CD14-positive monocyte (primary cell): ENCODE results near the gene OPN3. TPM values are rescaled to one million over a fixed set of nuclear protein-coding genes. Genes with fewer than 3 reads are reported as not detected.

Source experiments
- DNase-seq, 3 donors: peaks; one replicate each; pipeline ENCODE4 v3.0.0-alpha.2; 2011 to 2022
- H2AFZ ChIP-seq: 2 replicates; pipeline ENCODE4 v1.6.0; 2012; ENCODE audit warnings: mild to moderate bottlenecking, low read depth, low read length, inconsistent platforms; ENCODE audit not compliant: insufficient read depth, poor library complexity, severe bottlenecking
- H3K27ac ChIP-seq, 2 donors: 1 replicate in 1 of 2; 2 replicates in 1 of 2; pipeline ENCODE4 v1.5.1; 2012 to 2013; ENCODE audit warnings: low read length in 2 of 2, control low read depth in 1 of 2, inconsistent platforms in 1 of 2, low read depth in 1 of 2, mild to moderate bottlenecking in 1 of 2
- H3K27me3 ChIP-seq, 2 donors: one replicate each; pipeline versions ENCODE4 v1.6.0 to v1.6.1; 2011 to 2013; ENCODE audit warnings: low read length in 2 of 2; ENCODE audit not compliant: control insufficient read depth in 2 of 2, insufficient read depth in 2 of 2
- H3K36me3 ChIP-seq, 2 donors: replicated peaks in 1 of 2; 1 replicate in 1 of 2; 2 replicates in 1 of 2; pipeline versions ENCODE4 v1.5.1 to v1.6.1; 2012 to 2013; ENCODE audit warnings: low read length in 2 of 2, control low read depth in 1 of 2, inconsistent platforms in 1 of 2, mild to moderate bottlenecking in 1 of 2; ENCODE audit not compliant: insufficient read depth in 2 of 2, control insufficient read depth in 1 of 2
- H3K4me1 ChIP-seq, 2 donors: 1 replicate in 1 of 2; 2 replicates in 1 of 2; pipeline versions ENCODE4 v1.5.1 to v1.6.1; 2012 to 2013; ENCODE audit warnings: low read length in 2 of 2, control low read depth in 1 of 2, inconsistent platforms in 1 of 2, mild to moderate bottlenecking in 1 of 2, moderate library complexity in 1 of 2; ENCODE audit not compliant: insufficient read depth in 2 of 2, control insufficient read depth in 1 of 2
- H3K4me2 ChIP-seq: replicated peaks from 2 replicates; pipeline ENCODE3; 2012; ENCODE audit warnings: low read length, moderate library complexity, mild to moderate bottlenecking; ENCODE audit not compliant: poor library complexity, severe bottlenecking; ENCODE audit errors: extremely low read depth
- H3K4me3 ChIP-seq, 3 experiments: fragments of 200-600 bp in 1 of 3; sonication (generic) in 1 of 3; replicated peaks in 1 of 3; 1 replicate in 2 of 3; 2 replicates in 1 of 3; pipeline ENCODE4 v1.5.1; 2011 to 2013; ENCODE audit warnings: low read length in 3 of 3, mild to moderate bottlenecking in 3 of 3, control low read depth in 2 of 3, low read depth in 2 of 3, inconsistent platforms in 1 of 3, moderate library complexity in 1 of 3
- H3K79me2 ChIP-seq: 2 replicates; pipeline ENCODE4 v1.6.0; 2012; ENCODE audit warnings: mild to moderate bottlenecking, control low read depth, inconsistent platforms, low read length, moderate library complexity; ENCODE audit not compliant: insufficient read depth
- H3K9ac ChIP-seq: 2 replicates; pipeline ENCODE4 v1.6.0; 2017; ENCODE audit warnings: low read length, mild to moderate bottlenecking; ENCODE audit not compliant: insufficient read depth, poor library complexity, severe bottlenecking
- H3K9me3 ChIP-seq, 2 donors: replicated peaks in 1 of 2; 1 replicate in 1 of 2; 2 replicates in 1 of 2; pipeline versions ENCODE4 v1.5.1 to v1.6.1; 2012 to 2013; ENCODE audit warnings: low read length in 2 of 2, control low read depth in 1 of 2; ENCODE audit not compliant: control insufficient read depth in 1 of 2, insufficient read depth in 1 of 2
- H4K20me1 ChIP-seq: 2 replicates; pipeline ENCODE4 v1.6.0; 2012; ENCODE audit warnings: mild to moderate bottlenecking, low read length, control low read depth, moderate library complexity; ENCODE audit not compliant: insufficient read depth
- H3K27ac Mint-ChIP-seq, 7 donors: one replicate each; pipeline ENCODE4 v1.8.0; 2020; ENCODE audit warnings: mild to moderate bottlenecking in 7 of 7, mixed read lengths in 7 of 7, moderate library complexity in 6 of 7, inconsistent platforms in 2 of 7
- H3K27me3 Mint-ChIP-seq, 3 donors: one replicate each; pipeline ENCODE4 v1.8.0; 2021 to 2022; ENCODE audit warnings: low read depth in 3 of 3, mild to moderate bottlenecking in 3 of 3, mixed read lengths in 3 of 3, moderate library complexity in 3 of 3, inconsistent platforms in 1 of 3
- H3K36me3 Mint-ChIP-seq, 2 donors: one replicate each; pipeline ENCODE4 v1.8.0; 2020; ENCODE audit warnings: mixed read lengths in 2 of 2, inconsistent platforms in 1 of 2, mild to moderate bottlenecking in 1 of 2
- H3K4me1 Mint-ChIP-seq: one replicate; pipeline ENCODE4 v1.8.0; 2020; ENCODE audit warnings: mild to moderate bottlenecking, mixed read lengths
- H3K4me3 Mint-ChIP-seq, 2 donors: one replicate each; pipeline ENCODE4 v1.8.0; 2020; ENCODE audit warnings: mild to moderate bottlenecking in 2 of 2, mixed read lengths in 2 of 2, moderate library complexity in 1 of 2
- H3K9me3 Mint-ChIP-seq, 7 donors: one replicate each; pipeline ENCODE4 v1.8.0; 2020 to 2022; ENCODE audit warnings: mixed read lengths in 7 of 7, mild to moderate bottlenecking in 6 of 7, moderate library complexity in 6 of 7, inconsistent platforms in 2 of 7
- WGBS: methylation state at CpG from one replicate; pipeline ENCODE4 v1.1.5; 2013; ENCODE audit warnings: missing lambda C conversion rate; ENCODE audit not compliant: insufficient coverage; 5-methylcytosine and 5-hydroxymethylcytosine counted together
- intact Hi-C, 2 donors: fragments of 100-400 bp; cut with micrococcal nuclease; formaldehyde crosslinking; loops; one replicate each; pipeline versions ENCODE4 v1.15.0 to v1.15.1; 2023
- polyA plus RNA-seq, 3 donors: library from polyadenylated mRNA; depleted of rRNA in 1 of 3; unstranded in 2 of 3; stranded (reverse) in 1 of 3; fragments of 300-500 nt in 2 of 3; fragments of >200 nt in 1 of 3; fragmentation: Illumina TruSeq in 2 of 3; gene quantifications; 1 replicate in 2 of 3; 2 replicates in 1 of 3; pipeline ENCODE4 v1.2.3, GENCODE V29; 2012 to 2021
- TF ChIP-seq, protein P1 (sequence below): fragments of 200-600 bp; IDR thresholded peaks from one replicate; pipeline ENCODE4 v1.8.0; 2022; ENCODE audit warnings: antibody characterized with exemption, mild to moderate bottlenecking

The OPN3 gene
- polyA plus RNA-seq, 3 donors: 14.5 to 56.1 (median 55.2) TPM

DNA sequence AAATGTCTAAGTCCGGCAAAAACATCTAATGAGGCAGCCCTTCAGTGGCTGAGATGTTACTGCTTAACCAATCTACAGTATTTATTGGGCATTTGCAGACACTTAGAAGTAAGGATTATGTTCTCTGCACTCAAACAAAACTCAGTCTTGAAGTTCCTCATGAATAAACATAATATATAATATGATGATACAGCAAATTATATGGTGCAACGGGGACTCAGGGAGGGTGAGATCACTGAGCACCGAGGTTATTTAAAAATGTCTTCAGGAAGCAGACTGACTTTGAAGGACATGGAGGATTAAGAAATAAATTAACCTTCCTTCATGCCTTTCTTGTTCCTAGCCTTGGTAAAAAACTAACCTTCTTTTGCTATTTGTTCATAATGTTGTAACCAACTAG lies 39.8 kb upstream of the OPN3 start:
- TF ChIP-seq, protein P1, sequence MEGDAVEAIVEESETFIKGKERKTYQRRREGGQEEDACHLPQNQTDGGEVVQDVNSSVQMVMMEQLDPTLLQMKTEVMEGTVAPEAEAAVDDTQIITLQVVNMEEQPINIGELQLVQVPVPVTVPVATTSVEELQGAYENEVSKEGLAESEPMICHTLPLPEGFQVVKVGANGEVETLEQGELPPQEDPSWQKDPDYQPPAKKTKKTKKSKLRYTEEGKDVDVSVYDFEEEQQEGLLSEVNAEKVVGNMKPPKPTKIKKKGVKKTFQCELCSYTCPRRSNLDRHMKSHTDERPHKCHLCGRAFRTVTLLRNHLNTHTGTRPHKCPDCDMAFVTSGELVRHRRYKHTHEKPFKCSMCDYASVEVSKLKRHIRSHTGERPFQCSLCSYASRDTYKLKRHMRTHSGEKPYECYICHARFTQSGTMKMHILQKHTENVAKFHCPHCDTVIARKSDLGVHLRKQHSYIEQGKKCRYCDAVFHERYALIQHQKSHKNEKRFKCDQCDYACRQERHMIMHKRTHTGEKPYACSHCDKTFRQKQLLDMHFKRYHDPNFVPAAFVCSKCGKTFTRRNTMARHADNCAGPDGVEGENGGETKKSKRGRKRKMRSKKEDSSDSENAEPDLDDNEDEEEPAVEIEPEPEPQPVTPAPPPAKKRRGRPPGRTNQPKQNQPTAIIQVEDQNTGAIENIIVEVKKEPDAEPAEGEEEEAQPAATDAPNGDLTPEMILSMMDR: no peak
- Histone ChIP-seq H4K20me1 (no peaks in the 10 kb centered on the region), H3K4me2 (no peak overlapping the region), H3K36me3 (no peaks in the 10 kb centered on the region), H3K4me3 (no peak overlapping the region), H3K9me3 (no peaks in the 10 kb centered on the region), H2AFZ (no peak overlapping the region), H3K27ac (no peak overlapping the region), H3K79me2 (no peaks in the 10 kb centered on the region), H3K9ac (no peak overlapping the region), H3K27me3 (peaks cover 0 to 4% of the 10 kb centered on the region in 2 donors), H3K4me1 (no peaks in the 10 kb centered on the region)
- no peak for DNase-seq
- Mint-ChIP-seq H3K4me1 (no peaks in the 10 kb centered on the region), H3K27ac (no peak overlapping the region), H3K27me3 (peaks cover 1 to 12% (median 7%) of the 10 kb centered on the region in 3 donors), H3K9me3 (peaks cover 0 to 8% (median 2%) of the 10 kb centered on the region in 7 donors), H3K4me3 (no peak overlapping the region), H3K36me3 (no peaks in the 10 kb centered on the region)
- intact Hi-C loops: no loop called here
- no CpG with 5 or more reads among the region's 3 CpGs for WGBS

DNA sequence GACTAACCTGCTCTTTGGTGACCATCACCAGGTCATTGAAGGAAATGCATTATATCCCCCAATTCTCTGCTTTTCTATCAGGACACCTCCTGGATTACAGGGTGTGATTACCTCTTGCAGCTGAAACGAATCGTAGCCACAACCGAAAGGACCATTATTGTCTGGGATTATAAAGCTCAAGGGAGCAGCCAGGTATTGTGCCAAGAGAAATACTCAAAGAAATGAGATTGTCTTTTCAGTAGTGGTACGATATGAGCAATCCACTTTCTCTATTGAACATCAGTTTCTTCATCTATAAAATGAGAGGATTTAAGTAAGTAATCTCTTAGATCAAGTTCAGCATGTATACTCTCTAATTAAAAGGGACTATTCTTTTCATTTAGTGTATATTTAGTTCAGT lies 39.2 kb upstream of the OPN3 start:
- 79% methylated on average over 3 of the region's 4 CpGs for WGBS
- Mint-ChIP-seq H3K27me3 (peaks cover 1 to 12% (median 7%) of the 10 kb centered on the region in 3 donors), H3K27ac (no peak overlapping the region), H3K4me3 (no peak overlapping the region), H3K9me3 (peaks cover 0 to 8% (median 2%) of the 10 kb centered on the region in 7 donors), H3K4me1 (no peaks in the 10 kb centered on the region), H3K36me3 (no peaks in the 10 kb centered on the region)
- Histone ChIP-seq H4K20me1 (no peaks in the 10 kb centered on the region), H3K4me3 (no peak overlapping the region), H3K27me3 (peaks cover 0 to 4% of the 10 kb centered on the region in 2 donors), H3K36me3 (no peaks in the 10 kb centered on the region), H2AFZ (no peak overlapping the region), H3K4me2 (no peak overlapping the region), H3K9me3 (no peaks in the 10 kb centered on the region), H3K9ac (no peak overlapping the region), H3K4me1 (no peaks in the 10 kb centered on the region), H3K79me2 (no peaks in the 10 kb centered on the region), H3K27ac (no peak overlapping the region)
- TF ChIP-seq, protein P1: no peak
- no peak for DNase-seq
- intact Hi-C loops: no loop called here
